Liver (tissue), 3 donors: Measurements from ENCODE around the gene RALGDS.

ENCODE experiments used
- ATF3 ChIP-seq: IDR thresholded peaks from 2 replicates; pipeline ENCODE4 v1.6.1; 2016; ENCODE audit warnings: antibody characterized with exemption
- CTCF ChIP-seq: fragments of 150-350 bp; IDR thresholded peaks from 2 replicates; pipeline ENCODE4 v1.5.1; 2017; ENCODE audit warnings: improper control_type of control experiment, low read depth, low read length; ENCODE audit not compliant: missing input control
- HNF4A ChIP-seq, 2 donors: conservative IDR thresholded peaks; 2 replicates each; pipeline ENCODE4 v1.6.1; 2016; ENCODE audit warnings: antibody characterized with exemption in 2 of 2, mild to moderate bottlenecking in 2 of 2
- RAD21 ChIP-seq, 2 donors: IDR thresholded peaks; 2 replicates each; pipeline ENCODE4 v1.6.1; 2016; ENCODE audit warnings: antibody characterized with exemption in 2 of 2, mild to moderate bottlenecking in 2 of 2
- REST ChIP-seq: IDR thresholded peaks from 2 replicates; pipeline ENCODE4 v1.6.1; 2016; ENCODE audit warnings: antibody characterized with exemption, mild to moderate bottlenecking
- ZBTB33 ChIP-seq: IDR thresholded peaks from 2 replicates; pipeline ENCODE4 v1.6.1; 2016; ENCODE audit warnings: antibody characterized with exemption
- donor health status: healthy.
- donor health status: healthy.

- no peak for TF ChIP-seq CTCF
- no peak for TF ChIP-seq HNF4A (conservative IDR thresholded peaks at IDR 0.05)
- TF ChIP-seq REST: no peak
- TF ChIP-seq ATF3: no peak
- no peak for TF ChIP-seq RAD21 (IDR thresholded peaks at IDR 0.05)
- no peak for TF ChIP-seq ZBTB33
Observed at GRCh38 chr9:133120501-133121197, 391 bp downstream of the RALGDS start.
